Hematopoietic multipotent progenitor cell (in vitro differentiated cells): Measurements from ENCODE around the gene SPINDOC. TPM values are rescaled to one million over a fixed set of nuclear protein-coding genes. Genes with fewer than 3 reads are reported as not detected.

Source experiments
- DNase-seq, 3 donors: peaks; one replicate each; pipeline ENCODE4 v3.0.0-alpha.2; 2011 to 2015; ENCODE audit warnings: low read depth in 2 of 3, low spot score in 2 of 3
- small RNA-seq: library from RNA; depleted of rRNA; stranded (forward); fragments of <200 nt; gene quantifications from one replicate; pipeline ENCODE3, GENCODE V24; 2012
- total RNA-seq: library from RNA; depleted of rRNA; stranded (reverse); fragments of >200 nt; gene quantifications from one replicate; pipeline ENCODE4 v1.2.3, GENCODE V29; 2012

The SPINDOC gene
- total RNA-seq, 1 donor = 21.3 TPM

DNA sequence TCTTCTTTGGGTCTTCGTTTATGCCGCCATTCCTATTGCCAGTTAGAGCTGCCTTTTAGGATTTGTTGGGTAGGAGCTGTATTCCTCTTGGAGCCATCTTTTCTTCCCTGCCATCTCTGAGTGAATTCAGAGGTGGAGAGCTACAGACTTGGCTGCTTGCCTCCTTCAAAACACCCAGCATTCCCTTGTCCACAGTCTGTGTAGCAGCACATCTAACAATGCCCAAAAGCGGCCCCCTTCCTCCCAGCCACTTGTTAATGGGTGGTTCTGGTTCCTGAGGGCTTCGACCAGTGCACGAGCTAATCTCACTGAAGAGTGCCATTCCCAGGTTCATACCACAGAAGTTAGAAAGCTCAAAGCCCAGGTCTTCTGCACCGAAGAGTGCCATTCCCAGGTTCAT is 63.4 kb downstream of the SPINDOC start:
- no peak for DNase-seq

Small RNA genes within 50 kb of the gene (small RNA-seq; reads per million reads assigned to genes)
- gene AP006289.1 = not detected
- gene RN7SL596P = not detected

Other genes with a start within 250 kb of the SPINDOC start
- gene PLAAT3, start 199.0 kb upstream of the SPINDOC start, total RNA-seq = not detected
- 35.3 TPM for gene ATL3, start 142.1 kb upstream of the SPINDOC start, total RNA-seq
- 43.9 TPM for gene RTN3, start 132.0 kb upstream of the SPINDOC start, total RNA-seq
- 24.0 TPM for gene ZFTA, start 44.7 kb upstream of the SPINDOC start, total RNA-seq
- 19.4 TPM for gene MARK2, start 25.7 kb downstream of the SPINDOC start, total RNA-seq
- gene RCOR2, start 103.7 kb downstream of the SPINDOC start, total RNA-seq = 0.54 TPM
- 13.5 TPM for gene NAA40, start 125.5 kb downstream of the SPINDOC start, total RNA-seq
- gene COX8A, start 161.2 kb downstream of the SPINDOC start, total RNA-seq = 382 TPM
- gene OTUB1, start 173.0 kb downstream of the SPINDOC start, total RNA-seq = 62.7 TPM
- gene FLRT1, start 222.5 kb downstream of the SPINDOC start, total RNA-seq = under 0.01 TPM